ENCODE data around the gene ATP1A3.

The ATP1A3 gene

DNA sequence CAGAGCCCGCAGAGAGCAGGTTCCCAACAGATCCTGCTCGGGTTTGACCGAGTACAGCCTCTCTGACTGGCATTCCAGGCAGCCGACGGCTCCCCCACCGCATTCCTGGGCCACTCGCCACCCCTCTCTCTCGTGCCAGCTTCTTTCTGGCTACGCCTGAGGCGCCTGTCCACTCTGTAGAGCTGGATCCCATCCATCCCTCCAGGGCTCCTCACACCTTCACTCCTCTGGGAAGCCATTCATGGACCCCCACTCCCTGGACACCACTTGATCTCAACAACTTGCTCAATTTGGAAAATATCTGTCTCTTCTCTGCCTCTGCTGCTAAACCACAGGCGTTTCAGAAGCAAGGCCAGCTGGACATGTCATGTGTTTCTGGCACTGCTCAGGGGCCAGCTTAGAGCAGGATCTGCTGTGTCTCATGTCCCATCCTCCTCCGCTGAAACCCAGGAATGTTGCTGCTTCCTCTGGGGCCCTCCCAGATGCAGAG, 30.6 kb upstream of the ATP1A3 start:
- Histone ChIP-seq H3K27me3 (replicated peaks) (no peaks in the 10 kb centered on the region), H3K4me3 (ENCODE audit: low read depth, low read length) (no peak overlapping the region), H3K36me3 (replicated peaks) (no peaks in the 10 kb centered on the region), H3K27ac (no peak overlapping the region)
- TF ChIP-seq, protein P1, sequence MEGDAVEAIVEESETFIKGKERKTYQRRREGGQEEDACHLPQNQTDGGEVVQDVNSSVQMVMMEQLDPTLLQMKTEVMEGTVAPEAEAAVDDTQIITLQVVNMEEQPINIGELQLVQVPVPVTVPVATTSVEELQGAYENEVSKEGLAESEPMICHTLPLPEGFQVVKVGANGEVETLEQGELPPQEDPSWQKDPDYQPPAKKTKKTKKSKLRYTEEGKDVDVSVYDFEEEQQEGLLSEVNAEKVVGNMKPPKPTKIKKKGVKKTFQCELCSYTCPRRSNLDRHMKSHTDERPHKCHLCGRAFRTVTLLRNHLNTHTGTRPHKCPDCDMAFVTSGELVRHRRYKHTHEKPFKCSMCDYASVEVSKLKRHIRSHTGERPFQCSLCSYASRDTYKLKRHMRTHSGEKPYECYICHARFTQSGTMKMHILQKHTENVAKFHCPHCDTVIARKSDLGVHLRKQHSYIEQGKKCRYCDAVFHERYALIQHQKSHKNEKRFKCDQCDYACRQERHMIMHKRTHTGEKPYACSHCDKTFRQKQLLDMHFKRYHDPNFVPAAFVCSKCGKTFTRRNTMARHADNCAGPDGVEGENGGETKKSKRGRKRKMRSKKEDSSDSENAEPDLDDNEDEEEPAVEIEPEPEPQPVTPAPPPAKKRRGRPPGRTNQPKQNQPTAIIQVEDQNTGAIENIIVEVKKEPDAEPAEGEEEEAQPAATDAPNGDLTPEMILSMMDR (IDR thresholded peaks at IDR 0.05; ENCODE audit: low read depth, low read length, missing control alignments), result no peak
- in situ Hi-C loops (cut with HindIII; ENCODE audit: low pct_ligation_motif_present, low sequenced_read_pairs), result no loop called here
- DNase-seq, result no peak

DNA sequence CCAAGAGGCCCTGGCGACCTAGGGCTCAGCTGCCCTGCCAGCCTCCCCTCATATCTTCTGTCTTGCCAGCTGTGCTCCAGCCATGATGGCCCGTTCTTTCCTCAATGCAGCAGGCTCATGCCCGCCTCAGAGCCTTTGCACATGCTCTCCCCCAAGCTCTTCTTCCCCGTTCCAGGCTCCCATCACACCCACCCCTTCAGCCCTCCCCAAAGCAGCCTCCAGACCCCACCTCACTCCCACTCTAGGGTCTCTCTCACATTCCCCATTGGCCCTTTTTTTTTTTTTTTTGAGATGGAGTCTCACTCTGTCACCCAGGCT, 29.9 kb upstream of the ATP1A3 start:
- Histone ChIP-seq H3K36me3 (replicated peaks) (no peaks in the 10 kb centered on the region), H3K27me3 (replicated peaks) (no peaks in the 10 kb centered on the region), H3K4me3 (ENCODE audit: low read depth, low read length) (no peak overlapping the region), H3K27ac (no peak overlapping the region)
- TF ChIP-seq, protein P1 (IDR thresholded peaks at IDR 0.05; ENCODE audit: low read depth, low read length, missing control alignments), result no peak
- in situ Hi-C loops (cut with HindIII; ENCODE audit: low pct_ligation_motif_present, low sequenced_read_pairs), result no loop called here
- DNase-seq, result no peak

DNA sequence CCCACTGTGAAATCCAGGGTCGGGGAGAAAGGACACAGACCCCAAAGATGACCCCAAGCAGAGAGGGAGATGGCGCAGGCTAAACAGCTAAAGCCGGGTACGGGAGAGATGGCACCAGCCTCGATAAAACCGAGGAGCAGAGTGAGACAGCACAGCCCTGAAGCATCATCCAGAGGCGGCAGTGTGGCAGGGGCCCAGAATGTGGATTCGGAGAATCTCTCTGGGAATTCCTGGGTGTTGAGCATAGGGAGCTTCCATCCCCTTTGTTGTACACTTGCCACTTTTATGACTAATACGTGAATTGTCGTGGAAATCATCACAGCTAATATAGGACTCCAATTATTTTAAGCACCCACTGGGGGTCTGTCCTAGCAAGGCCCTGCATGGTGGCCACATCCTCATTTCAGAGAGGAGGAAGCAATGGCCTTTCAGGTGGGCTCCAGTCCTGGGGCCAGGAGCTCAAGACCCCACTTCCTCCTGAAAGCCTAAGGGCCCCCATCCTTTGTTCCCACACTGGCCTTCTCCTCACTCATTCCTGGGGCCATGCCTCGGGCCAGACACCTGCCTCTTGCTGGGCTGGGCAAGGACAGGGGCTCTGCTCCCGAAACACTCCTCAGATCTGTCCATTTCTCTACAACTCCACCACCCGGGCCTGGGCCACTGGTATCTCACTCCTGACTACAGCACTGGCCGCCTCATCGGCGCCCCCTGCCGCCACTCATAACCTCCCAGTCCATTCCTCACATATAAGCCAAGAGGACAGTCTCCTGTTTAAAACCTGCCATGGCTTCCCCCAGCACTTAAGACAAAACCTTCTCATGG, 29.3 kb upstream of the ATP1A3 start:
- Histone ChIP-seq H3K4me3 (ENCODE audit: low read depth, low read length) (no peak overlapping the region), H3K27ac (no peak overlapping the region), H3K36me3 (replicated peaks) (no peaks in the 10 kb centered on the region), H3K27me3 (replicated peaks) (no peaks in the 10 kb centered on the region)
- TF ChIP-seq, protein P1 (IDR thresholded peaks at IDR 0.05; ENCODE audit: low read depth, low read length, missing control alignments), result peak; percentile 65
- DNase-seq, result peak; percentile 15
- in situ Hi-C loops (cut with HindIII; ENCODE audit: low pct_ligation_motif_present, low sequenced_read_pairs), result no loop called here

DNA sequence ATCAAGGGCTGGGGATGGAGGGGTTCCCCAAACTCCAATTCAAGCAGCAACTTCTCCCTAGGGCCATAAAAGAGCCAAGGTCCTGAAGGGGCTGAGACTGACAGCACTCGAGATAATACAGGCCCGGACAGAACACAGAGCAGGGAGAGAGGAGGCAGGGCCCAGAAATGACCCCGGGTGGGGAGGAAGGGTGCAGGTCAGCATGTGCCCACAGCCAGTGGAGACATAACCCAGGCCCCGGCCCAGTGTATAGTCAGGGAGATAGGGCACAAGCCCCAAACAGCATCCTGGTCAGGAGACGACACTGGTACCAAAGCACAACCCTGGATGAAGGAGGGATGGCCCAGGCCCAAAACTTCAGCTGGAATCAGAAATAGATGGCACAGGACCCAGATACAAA, 28.6 kb upstream of the ATP1A3 start:
- no peak for DNase-seq
- no peaks in the 10 kb centered on the region for H3K36me3 ChIP-seq (replicated peaks)
- H3K27ac ChIP-seq, result no peak overlapping the region
- in situ Hi-C loops (cut with HindIII; ENCODE audit: low pct_ligation_motif_present, low sequenced_read_pairs), result no loop called here
- H3K27me3 ChIP-seq (replicated peaks), result no peaks in the 10 kb centered on the region
- H3K4me3 ChIP-seq (ENCODE audit: low read depth, low read length), result no peak overlapping the region
- TF ChIP-seq, protein P1 (IDR thresholded peaks at IDR 0.05; ENCODE audit: low read depth, low read length, missing control alignments), result no peak

DNA sequence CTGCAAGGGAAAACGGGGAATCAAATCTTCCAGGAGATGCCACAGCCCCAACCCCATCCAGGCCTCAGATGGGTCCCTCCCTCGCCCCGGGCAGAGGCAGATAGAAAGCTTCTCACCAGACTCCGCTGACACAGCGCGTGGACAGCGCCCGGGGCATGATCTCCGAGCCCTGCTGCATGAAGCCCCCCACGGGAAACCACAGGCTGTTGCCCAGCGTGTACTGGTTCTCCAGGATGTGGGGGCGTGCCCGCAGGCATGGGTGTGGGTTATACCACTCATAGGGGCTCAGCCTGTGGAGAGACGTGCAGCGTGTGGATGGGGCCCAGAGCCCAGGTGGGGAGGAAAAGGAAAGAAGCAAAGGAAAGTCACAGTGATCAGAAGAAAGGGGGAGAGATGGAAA, 27.2 kb upstream of the ATP1A3 start:
- Histone ChIP-seq H3K36me3 (replicated peaks) (no peaks in the 10 kb centered on the region), H3K27me3 (replicated peaks) (no peaks in the 10 kb centered on the region), H3K4me3 (ENCODE audit: low read depth, low read length) (no peak overlapping the region), H3K27ac (no peak overlapping the region)
- DNase-seq, result no peak
- in situ Hi-C loops (cut with HindIII; ENCODE audit: low pct_ligation_motif_present, low sequenced_read_pairs), result no loop called here
- TF ChIP-seq, protein P1 (IDR thresholded peaks at IDR 0.05; ENCODE audit: low read depth, low read length, missing control alignments), result no peak
